ENCODE measurements around the gene TOR3A. TPM values are rescaled to one million over a fixed set of nuclear protein-coding genes. Genes with fewer than 3 reads are reported as not detected.

Gene TOR3A
- total and polyA plus RNA-seq, 4 donors = 14.4 to 44.8 (median 32.0) TPM

DNA sequence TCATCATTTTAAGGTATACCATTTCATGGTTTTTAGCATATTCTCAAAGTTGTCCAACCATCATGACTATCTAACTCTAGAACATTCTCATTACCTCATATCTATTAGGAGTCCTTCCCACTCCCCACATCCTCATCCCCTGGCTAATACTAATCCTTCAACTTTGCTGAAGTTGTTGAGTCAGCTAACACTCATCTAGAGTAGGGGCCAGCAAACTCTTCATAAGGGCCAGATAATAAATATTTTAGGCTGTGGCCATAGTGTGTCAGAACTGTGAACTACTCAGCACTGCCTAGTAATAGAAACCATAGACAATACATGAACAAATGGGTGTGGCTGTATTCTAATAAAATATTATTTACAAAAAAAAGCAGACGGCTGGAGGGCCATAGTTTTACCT, 43.0 kb downstream of the TOR3A start:
- DNase-seq (no peak), ATAC-seq (ENCODE audit: insufficient read depth, low FRiP score) (no peak)
- no peaks in the 10 kb centered on the region for H3K27me3 ChIP-seq (ENCODE audit: control insufficient read depth in 3 of 3, insufficient read depth in 3 of 3, low read length in 2 of 3)
- 85 to 86% methylated on average over 1 of the region's 1 CpG for WGBS, 2 donors
- TF ChIP-seq, protein P1, sequence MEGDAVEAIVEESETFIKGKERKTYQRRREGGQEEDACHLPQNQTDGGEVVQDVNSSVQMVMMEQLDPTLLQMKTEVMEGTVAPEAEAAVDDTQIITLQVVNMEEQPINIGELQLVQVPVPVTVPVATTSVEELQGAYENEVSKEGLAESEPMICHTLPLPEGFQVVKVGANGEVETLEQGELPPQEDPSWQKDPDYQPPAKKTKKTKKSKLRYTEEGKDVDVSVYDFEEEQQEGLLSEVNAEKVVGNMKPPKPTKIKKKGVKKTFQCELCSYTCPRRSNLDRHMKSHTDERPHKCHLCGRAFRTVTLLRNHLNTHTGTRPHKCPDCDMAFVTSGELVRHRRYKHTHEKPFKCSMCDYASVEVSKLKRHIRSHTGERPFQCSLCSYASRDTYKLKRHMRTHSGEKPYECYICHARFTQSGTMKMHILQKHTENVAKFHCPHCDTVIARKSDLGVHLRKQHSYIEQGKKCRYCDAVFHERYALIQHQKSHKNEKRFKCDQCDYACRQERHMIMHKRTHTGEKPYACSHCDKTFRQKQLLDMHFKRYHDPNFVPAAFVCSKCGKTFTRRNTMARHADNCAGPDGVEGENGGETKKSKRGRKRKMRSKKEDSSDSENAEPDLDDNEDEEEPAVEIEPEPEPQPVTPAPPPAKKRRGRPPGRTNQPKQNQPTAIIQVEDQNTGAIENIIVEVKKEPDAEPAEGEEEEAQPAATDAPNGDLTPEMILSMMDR (IDR thresholded peaks at IDR 0.05; ENCODE audit: control extremely low read depth, extremely low read depth) = no peak
- no peak overlapping the region for H3K9ac ChIP-seq (ENCODE audit: insufficient read depth in 1 of 2, low read length in 2 of 2)
- no peak overlapping the region for H3K4me3 ChIP-seq
- H3K4me1 ChIP-seq (ENCODE audit: control insufficient read depth in 5 of 5, insufficient read depth in 5 of 5, low read length in 5 of 5) = peaks cover 0 to 3% (median 2%) of the 10 kb centered on the region in 5 donors
- no peak overlapping the region for H3K27ac ChIP-seq (ENCODE audit: low read depth in 1 of 2, low read length in 1 of 2)
- peaks cover 2 to 9% (median 8%) of the 10 kb centered on the region in 4 donors for H3K36me3 ChIP-seq (ENCODE audit: control insufficient read depth in 4 of 4, insufficient read depth in 4 of 4, low read length in 4 of 4)
- H3K9me3 ChIP-seq (ENCODE audit: control insufficient read depth in 4 of 4, insufficient read depth in 3 of 4, low read length in 3 of 4) = no peaks in the 10 kb centered on the region

DNA sequence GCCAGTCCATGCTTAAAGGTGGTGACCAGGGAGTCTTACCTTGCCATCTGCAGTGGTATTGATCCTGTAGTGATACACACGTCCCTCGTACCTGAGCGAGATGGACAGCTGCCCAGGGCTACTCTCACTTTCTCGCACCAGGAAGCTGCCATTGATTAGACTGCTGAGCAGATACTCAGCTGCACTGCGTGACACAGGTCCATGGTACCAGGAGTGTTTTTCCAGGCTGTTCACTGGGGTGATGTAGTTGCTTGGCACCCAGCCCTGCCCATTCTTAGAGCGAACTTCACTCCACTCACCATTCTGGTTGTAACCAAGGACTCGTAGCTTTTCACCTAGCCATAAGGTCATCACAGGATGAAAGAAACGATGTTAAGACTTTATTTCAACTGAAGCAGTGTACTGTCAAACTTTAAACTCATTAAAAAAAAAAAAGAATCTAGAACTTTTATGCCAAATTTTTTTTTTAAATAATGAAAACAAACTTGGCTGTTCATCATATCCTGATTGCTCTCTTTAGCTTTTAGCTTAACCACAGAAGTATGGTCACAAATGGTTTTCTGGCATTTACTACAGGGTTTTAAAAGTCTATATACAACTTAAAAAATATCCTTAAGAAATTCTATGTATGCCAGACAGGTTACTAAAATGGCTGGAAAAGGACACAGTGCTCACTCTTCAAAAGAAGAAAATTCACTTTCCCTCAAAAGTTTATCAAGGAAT, 44.6 kb downstream of the TOR3A start:
- Histone ChIP-seq H3K27ac (ENCODE audit: low read depth in 1 of 2, low read length in 1 of 2) (peak overlapping the region in 1 of 2 donors; percentile 50), H3K4me3 (no peak overlapping the region), H3K4me1 (ENCODE audit: control insufficient read depth in 5 of 5, insufficient read depth in 5 of 5, low read length in 5 of 5) (peaks cover 0 to 3% (median 2%) of the 10 kb centered on the region in 5 donors), H3K9me3 (ENCODE audit: control insufficient read depth in 4 of 4, insufficient read depth in 3 of 4, low read length in 3 of 4) (no peaks in the 10 kb centered on the region), H3K27me3 (ENCODE audit: control insufficient read depth in 3 of 3, insufficient read depth in 3 of 3, low read length in 2 of 3) (no peaks in the 10 kb centered on the region), H3K9ac (ENCODE audit: insufficient read depth in 1 of 2, low read length in 2 of 2) (no peak overlapping the region), H3K36me3 (ENCODE audit: control insufficient read depth in 4 of 4, insufficient read depth in 4 of 4, low read length in 4 of 4) (peaks cover 0 to 6% (median 5%) of the 10 kb centered on the region in 4 donors)
- ATAC-seq (ENCODE audit: insufficient read depth, low FRiP score) (no peak), DNase-seq (no peak)
- 75 to 87% methylated on average over 8 of the region's 8 CpGs for WGBS, 2 donors
- TF ChIP-seq, protein P1 (IDR thresholded peaks at IDR 0.05; ENCODE audit: control extremely low read depth, extremely low read depth) = no peak

DNA sequence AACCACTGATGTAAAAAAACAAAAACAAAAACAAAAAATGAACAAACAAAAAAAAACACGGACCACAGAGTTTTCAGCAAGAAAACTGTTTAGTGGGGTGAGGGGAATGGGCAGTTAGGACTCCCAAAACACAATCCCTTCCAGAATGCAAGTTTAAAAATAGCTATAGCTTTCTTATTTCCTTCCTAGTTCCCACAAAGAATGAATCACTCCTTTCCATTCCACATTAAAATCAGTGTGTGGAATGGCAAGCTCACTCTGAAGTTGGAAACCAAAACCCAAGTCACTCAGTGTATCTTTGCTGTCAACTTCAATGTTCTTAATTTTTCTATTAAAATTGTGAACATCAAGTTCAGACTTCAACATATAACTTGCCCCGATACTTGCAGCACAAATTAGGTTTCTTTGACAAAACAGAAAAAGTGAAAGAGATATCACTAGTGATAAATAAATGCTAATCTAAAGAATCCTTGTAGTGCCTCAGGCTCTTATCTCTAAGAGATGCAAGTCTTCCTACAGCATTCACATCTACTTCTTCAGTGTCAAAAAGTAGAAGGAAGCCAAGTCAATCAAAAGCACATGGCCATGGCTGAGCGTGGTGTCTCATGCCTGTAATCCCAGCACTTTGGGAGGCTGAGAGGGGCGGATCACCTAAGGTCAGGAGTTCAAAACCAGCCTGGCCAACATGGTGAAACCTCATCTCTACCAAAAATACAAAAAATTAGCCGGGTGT, 45.5 kb downstream of the TOR3A start:
- Histone ChIP-seq H3K4me1 (ENCODE audit: control insufficient read depth in 5 of 5, insufficient read depth in 5 of 5, low read length in 5 of 5) (peaks cover 0 to 3% (median 2%) of the 10 kb centered on the region in 5 donors), H3K36me3 (ENCODE audit: control insufficient read depth in 4 of 4, insufficient read depth in 4 of 4, low read length in 4 of 4) (peaks cover 0 to 5% (median 4%) of the 10 kb centered on the region in 4 donors), H3K9me3 (ENCODE audit: control insufficient read depth in 4 of 4, insufficient read depth in 3 of 4, low read length in 3 of 4) (no peaks in the 10 kb centered on the region), H3K4me3 (no peak overlapping the region), H3K27me3 (ENCODE audit: control insufficient read depth in 3 of 3, insufficient read depth in 3 of 3, low read length in 2 of 3) (no peaks in the 10 kb centered on the region), H3K9ac (ENCODE audit: insufficient read depth in 1 of 2, low read length in 2 of 2) (no peak overlapping the region), H3K27ac (ENCODE audit: low read depth in 1 of 2, low read length in 1 of 2) (no peak overlapping the region)
- ATAC-seq (ENCODE audit: insufficient read depth, low FRiP score) (no peak), DNase-seq (no peak)
- WGBS, 2 donors = 91 to 93% methylated on average over 5 of the region's 5 CpGs
- TF ChIP-seq, protein P1 (IDR thresholded peaks at IDR 0.05; ENCODE audit: control extremely low read depth, extremely low read depth) = no peak

All from lung (tissue), 12 donors.